ENCODE measurements around the gene GLUD1.
"Not testable (repeated sequence)": the region's sequence is repeated elsewhere in the genome, so short reads cannot be mapped to it uniquely, and the experiment has no call there.

GLUD1 gene

GRCh38 chr10:87036623-87037022 lies 58.0 kb downstream of the GLUD1 start:
- ATAC-seq, result no peak
- no peaks in the 10 kb centered on the region for H3K4me1 Mint-ChIP-seq
- H3K9me3 Mint-ChIP-seq, result no peaks in the 10 kb centered on the region
- H3K4me3 Mint-ChIP-seq, result no peak overlapping the region
- no peaks in the 10 kb centered on the region for H3K27me3 Mint-ChIP-seq
- no peaks in the 10 kb centered on the region for H3K36me3 Mint-ChIP-seq
- H3K27ac Mint-ChIP-seq, result no peak overlapping the region

- Mint-ChIP-seq H3K27ac (no peak overlapping the region), H3K36me3 (no peaks in the 10 kb centered on the region), H3K27me3 (no peaks in the 10 kb centered on the region), H3K4me3 (no peak overlapping the region), H3K4me1 (no peaks in the 10 kb centered on the region), H3K9me3 (no peaks in the 10 kb centered on the region)
- ATAC-seq, result no peak
Observed at GRCh38 chr10:87030912-87031635, 63.6 kb downstream of the GLUD1 start.

GRCh38 chr10:87030419-87030818 lies 64.2 kb downstream of the GLUD1 start:
- not testable (repeated sequence) for H3K4me3 Mint-ChIP-seq, H3K9me3 Mint-ChIP-seq, H3K36me3 Mint-ChIP-seq, H3K27me3 Mint-ChIP-seq, H3K27ac Mint-ChIP-seq, ATAC-seq, H3K4me1 Mint-ChIP-seq

- not testable (repeated sequence) for H3K36me3 Mint-ChIP-seq, H3K9me3 Mint-ChIP-seq, H3K4me1 Mint-ChIP-seq, H3K4me3 Mint-ChIP-seq, ATAC-seq, H3K27me3 Mint-ChIP-seq, H3K27ac Mint-ChIP-seq
Observed at GRCh38 chr10:87026747-87027508, 67.7 kb downstream of the GLUD1 start.

GRCh38 chr10:87025285-87025958 lies 69.2 kb downstream of the GLUD1 start:
- H3K27ac Mint-ChIP-seq, H3K36me3 Mint-ChIP-seq, ATAC-seq, H3K4me3 Mint-ChIP-seq, H3K9me3 Mint-ChIP-seq, H3K27me3 Mint-ChIP-seq, H3K4me1 Mint-ChIP-seq: not testable (repeated sequence)

- H3K9me3 Mint-ChIP-seq, H3K36me3 Mint-ChIP-seq, ATAC-seq, H3K4me3 Mint-ChIP-seq, H3K4me1 Mint-ChIP-seq, H3K27me3 Mint-ChIP-seq, H3K27ac Mint-ChIP-seq: not testable (repeated sequence)
Observed at GRCh38 chr10:87020056-87020455, 74.6 kb downstream of the GLUD1 start, which contains the start of gene FAM25A. Gene FAM25A, plus strand, starts transcription at chr10:87020294. Its CDS starts 31 bp downstream, at chr10:87020325.

- H3K4me3 Mint-ChIP-seq, H3K36me3 Mint-ChIP-seq, H3K9me3 Mint-ChIP-seq, ATAC-seq, H3K27ac Mint-ChIP-seq, H3K27me3 Mint-ChIP-seq, H3K4me1 Mint-ChIP-seq: not testable (repeated sequence)
Observed at GRCh38 chr10:87019504-87019903, 75.1 kb downstream of the GLUD1 start.

- not testable (repeated sequence) for H3K27me3 Mint-ChIP-seq, H3K9me3 Mint-ChIP-seq, H3K36me3 Mint-ChIP-seq, H3K4me1 Mint-ChIP-seq, H3K4me3 Mint-ChIP-seq, ATAC-seq, H3K27ac Mint-ChIP-seq
Observed at GRCh38 chr10:87019066-87019465, 75.6 kb downstream of the GLUD1 start.

GRCh38 chr10:87018127-87018526 lies 76.5 kb downstream of the GLUD1 start:
- not testable (repeated sequence) for H3K4me3 Mint-ChIP-seq, H3K27me3 Mint-ChIP-seq, H3K36me3 Mint-ChIP-seq, H3K9me3 Mint-ChIP-seq, H3K27ac Mint-ChIP-seq, ATAC-seq, H3K4me1 Mint-ChIP-seq

- not testable (repeated sequence) for H3K4me1 Mint-ChIP-seq, H3K27me3 Mint-ChIP-seq, H3K4me3 Mint-ChIP-seq, H3K36me3 Mint-ChIP-seq, H3K27ac Mint-ChIP-seq, ATAC-seq, H3K9me3 Mint-ChIP-seq
Observed at GRCh38 chr10:87014986-87015716, 79.5 kb downstream of the GLUD1 start.

GRCh38 chr10:87013528-87013927 lies 81.1 kb downstream of the GLUD1 start:
- not testable (repeated sequence) for ATAC-seq, H3K36me3 Mint-ChIP-seq, H3K4me3 Mint-ChIP-seq, H3K9me3 Mint-ChIP-seq, H3K27me3 Mint-ChIP-seq, H3K4me1 Mint-ChIP-seq, H3K27ac Mint-ChIP-seq

- H3K4me3 Mint-ChIP-seq, H3K9me3 Mint-ChIP-seq, ATAC-seq, H3K4me1 Mint-ChIP-seq, H3K27me3 Mint-ChIP-seq, H3K27ac Mint-ChIP-seq, H3K36me3 Mint-ChIP-seq: not testable (repeated sequence)
Observed at GRCh38 chr10:87009134-87009696, 85.4 kb downstream of the GLUD1 start.

- not testable (repeated sequence) for H3K9me3 Mint-ChIP-seq, H3K36me3 Mint-ChIP-seq, ATAC-seq, H3K4me3 Mint-ChIP-seq, H3K4me1 Mint-ChIP-seq, H3K27me3 Mint-ChIP-seq, H3K27ac Mint-ChIP-seq
Observed at GRCh38 chr10:87008303-87008702, 86.3 kb downstream of the GLUD1 start.

- H3K27ac Mint-ChIP-seq, H3K27me3 Mint-ChIP-seq, H3K9me3 Mint-ChIP-seq, H3K4me1 Mint-ChIP-seq, H3K36me3 Mint-ChIP-seq, H3K4me3 Mint-ChIP-seq, ATAC-seq: not testable (repeated sequence)
Observed at GRCh38 chr10:87007674-87008073, 87.0 kb downstream of the GLUD1 start.

GRCh38 chr10:87007124-87007523 lies 87.5 kb downstream of the GLUD1 start:
- not testable (repeated sequence) for H3K36me3 Mint-ChIP-seq, H3K4me3 Mint-ChIP-seq, ATAC-seq, H3K4me1 Mint-ChIP-seq, H3K27ac Mint-ChIP-seq, H3K9me3 Mint-ChIP-seq, H3K27me3 Mint-ChIP-seq

Measured in stimulated activated memory B cell treated with anti-CD40 and anti-IgM and Interleukin-4, amounts not matched to agents 10 μg/mL and 1 μg/mL and 100 μg/mL, for 72 hours (primary cell).